GM18520 (cell line): Measurements from ENCODE around the gene CDK14.

Experiments used
- ATAC-seq: cut with Tn5 transposase; IDR thresholded peaks from one replicate; pipeline ENCODE4 v1.9.1; 2021; ENCODE audit not compliant: unreplicated experiment

The CDK14 gene

GRCh38 chr7:91080351-91080750 lies 484.2 kb downstream of the CDK14 start:
- no peak for ATAC-seq

DNA sequence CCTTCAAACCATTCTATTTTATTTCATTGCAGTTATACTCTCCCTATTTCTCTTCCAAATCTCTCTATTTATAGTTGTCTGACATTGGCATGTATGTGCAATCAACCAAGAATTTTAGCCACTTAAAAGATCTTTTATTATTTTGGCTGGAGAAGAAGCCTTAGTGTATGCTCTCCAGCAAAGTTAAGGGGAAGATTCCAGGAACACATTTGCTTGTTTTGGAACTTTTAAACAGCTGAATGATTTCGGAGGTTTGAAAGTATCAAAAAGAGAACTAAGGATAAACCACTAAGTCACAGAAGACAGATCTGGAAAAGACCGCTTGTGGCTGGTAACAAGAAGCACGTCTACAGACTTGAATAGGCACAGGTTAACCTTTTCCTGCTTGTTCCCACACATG lies 485.9 kb downstream of the CDK14 start:
- ATAC-seq = no peak

DNA sequence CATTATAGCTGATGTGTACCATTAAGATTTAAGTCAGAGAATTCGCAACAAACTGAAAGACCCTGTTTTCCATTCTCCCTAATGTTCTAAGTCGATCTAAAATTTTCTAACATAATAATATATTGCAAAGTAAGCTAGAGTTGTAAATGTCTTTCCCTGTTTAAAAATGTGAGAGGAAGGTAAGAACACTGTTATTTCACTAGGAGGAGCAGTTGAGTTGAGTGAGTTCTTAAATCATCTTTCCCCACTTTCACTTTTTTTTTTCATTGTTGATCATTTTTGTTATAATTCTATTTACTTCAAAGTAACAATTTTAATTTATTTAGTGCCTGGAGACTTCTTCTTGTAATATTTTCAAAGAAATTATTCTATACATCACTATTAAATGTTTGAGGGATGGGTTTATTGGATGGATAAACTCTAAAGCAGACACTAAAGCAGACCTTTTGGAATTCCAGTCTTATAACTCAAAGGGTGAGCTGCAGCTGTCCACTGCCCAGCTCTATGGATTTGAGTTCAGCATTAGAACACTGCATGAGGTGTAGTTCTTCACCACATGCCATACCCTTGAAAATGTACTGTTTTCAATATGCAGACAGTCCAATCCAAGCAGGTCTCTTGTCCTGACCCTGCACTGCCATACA lies 486.9 kb downstream of the CDK14 start:
- ATAC-seq = no peak

DNA sequence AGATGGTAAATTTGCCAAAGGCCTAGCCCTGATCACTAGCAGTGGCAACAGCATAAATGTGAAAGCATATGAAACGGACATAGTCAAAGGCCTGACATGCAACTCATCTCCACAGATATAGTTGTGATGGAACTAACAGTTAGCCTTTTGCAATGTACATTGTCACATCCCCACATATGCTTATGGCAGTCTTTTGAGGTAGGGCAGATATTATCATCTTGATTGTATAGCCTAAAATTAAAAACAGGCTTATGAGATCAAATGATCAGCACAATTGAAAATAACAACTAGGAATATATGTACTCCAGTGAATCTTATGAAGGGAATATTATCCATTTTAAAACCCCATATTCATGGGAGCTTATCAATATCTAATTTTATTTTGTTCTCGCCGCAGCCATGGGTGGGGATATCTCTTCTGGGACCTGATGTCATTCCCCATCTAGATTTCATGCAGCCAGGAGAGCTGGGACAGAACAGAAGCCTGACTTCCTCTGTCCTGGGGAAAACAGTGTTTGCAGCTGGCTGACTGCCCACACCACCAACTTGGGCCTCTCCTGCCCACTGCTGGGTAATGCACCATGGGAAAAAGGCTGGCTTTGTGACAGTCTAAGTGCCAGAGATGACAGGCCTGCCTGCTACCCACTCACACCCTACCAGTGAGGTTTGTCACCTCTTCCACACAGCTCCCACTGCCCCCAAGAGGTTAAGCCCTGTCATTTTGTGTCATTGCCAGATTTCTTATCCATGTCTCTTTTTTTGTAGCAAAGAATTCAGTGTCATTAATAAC lies 487.9 kb downstream of the CDK14 start:
- no peak for ATAC-seq

- ATAC-seq = no peak
These were observed 489.1 kb downstream of the CDK14 start for GRCh38 chr7:91085175-91085574.

DNA sequence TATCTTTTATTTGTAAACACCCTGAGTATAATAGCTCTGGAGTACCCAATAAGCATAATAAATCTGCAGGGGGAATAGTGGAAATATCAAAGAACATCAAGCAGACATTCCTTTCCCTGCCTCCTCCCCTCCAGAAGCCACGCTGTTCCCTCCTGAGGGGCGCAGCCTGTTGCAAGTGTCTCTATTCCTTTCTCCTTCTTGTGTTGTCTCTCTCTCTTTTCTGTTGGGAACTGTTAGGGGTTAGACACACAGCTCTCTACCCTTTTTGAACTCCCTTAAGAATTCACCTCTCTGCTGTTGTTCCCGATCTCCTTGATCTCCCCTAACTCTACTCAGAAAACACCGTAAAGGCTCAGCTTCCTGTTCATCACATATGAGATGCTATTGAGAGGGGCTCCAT lies 490.1 kb downstream of the CDK14 start:
- no peak for ATAC-seq

GRCh38 chr7:91088156-91088555 lies 492.0 kb downstream of the CDK14 start:
- ATAC-seq = no peak

DNA sequence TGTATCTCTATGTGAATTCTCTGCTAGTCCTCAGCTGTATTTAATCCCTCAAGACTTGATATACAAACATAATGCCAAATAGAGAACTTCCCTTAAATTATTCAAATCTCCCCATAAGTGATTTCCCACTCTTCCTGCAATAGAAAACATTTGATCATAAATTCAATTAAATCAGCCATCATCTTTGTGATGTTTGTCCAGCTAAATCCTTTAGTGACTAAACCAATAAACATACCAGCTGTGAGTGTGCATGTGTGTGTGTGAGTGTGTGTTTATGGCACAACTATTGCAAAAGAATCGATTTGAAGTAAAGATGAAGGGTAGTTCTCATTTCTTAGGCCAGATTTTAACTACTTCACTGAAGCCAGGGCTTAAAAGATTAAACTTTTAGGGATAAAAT lies 492.6 kb downstream of the CDK14 start:
- ATAC-seq = no peak

GRCh38 chr7:91089382-91089963 lies 493.4 kb downstream of the CDK14 start:
- ATAC-seq = no peak

GRCh38 chr7:91090684-91091083 lies 494.6 kb downstream of the CDK14 start:
- ATAC-seq = no peak

DNA sequence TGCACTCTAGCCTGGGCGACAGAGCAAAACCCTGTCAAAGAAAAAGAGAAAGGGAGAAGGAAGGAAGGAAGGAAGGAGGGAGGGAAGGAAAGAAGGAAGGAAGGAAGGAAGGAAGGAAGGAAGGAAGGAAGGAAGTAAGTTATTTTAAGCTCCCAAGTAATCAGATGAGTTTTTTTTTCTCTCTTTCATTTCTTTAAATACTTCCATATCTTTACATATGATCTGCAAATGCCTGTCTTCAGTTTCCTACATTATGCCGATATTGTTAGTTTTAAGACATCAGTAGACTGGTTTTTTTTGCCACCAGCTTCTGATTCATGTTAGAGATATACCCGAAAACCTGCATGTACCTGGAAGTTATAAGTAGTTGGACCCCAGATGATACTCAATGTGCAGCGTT lies 495.5 kb downstream of the CDK14 start:
- ATAC-seq = no peak

GRCh38 chr7:91093181-91093580 lies 497.1 kb downstream of the CDK14 start:
- ATAC-seq = no peak

GRCh38 chr7:91098566-91098965 lies 502.4 kb downstream of the CDK14 start:
- ATAC-seq = no peak

DNA sequence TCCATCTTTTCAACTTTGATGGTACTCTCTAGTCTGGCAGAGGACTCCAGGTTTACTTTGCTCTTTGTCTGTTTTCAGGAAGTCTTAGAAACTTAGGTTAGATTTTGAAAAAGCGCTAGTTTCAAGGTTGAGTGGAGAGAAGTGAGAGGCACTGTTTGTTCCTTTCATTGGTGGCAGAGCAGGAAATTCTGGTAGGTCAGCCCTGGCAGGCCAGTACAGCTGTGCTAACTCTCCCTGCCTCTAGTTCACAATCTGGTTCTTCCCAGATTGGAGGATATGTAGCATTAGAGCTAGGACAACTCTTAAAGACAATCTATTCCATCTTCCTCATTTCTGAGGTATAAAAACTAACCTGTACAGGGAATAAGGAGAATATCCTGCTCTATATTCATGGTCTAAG lies 507.2 kb downstream of the CDK14 start:
- no peak for ATAC-seq

DNA sequence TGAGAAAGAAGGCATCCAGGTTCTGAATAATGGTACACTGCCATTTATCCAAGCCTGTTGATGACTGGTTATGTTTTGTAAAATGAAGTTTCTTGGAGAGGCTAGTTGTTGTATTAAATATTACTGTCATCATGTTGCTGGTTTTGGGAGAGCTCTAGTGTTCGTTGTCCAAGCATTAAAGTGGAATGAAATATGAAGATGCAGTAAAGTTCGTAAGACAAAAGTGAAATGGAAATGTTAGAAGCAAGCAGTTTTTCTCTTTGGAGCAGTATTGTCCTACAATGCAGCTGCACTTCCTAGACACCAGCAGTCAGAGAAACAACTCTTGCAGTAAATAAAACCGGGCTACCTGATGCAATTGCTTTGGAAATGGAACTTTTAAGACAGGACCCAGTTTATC lies 511.3 kb downstream of the CDK14 start:
- ATAC-seq = no peak

DNA sequence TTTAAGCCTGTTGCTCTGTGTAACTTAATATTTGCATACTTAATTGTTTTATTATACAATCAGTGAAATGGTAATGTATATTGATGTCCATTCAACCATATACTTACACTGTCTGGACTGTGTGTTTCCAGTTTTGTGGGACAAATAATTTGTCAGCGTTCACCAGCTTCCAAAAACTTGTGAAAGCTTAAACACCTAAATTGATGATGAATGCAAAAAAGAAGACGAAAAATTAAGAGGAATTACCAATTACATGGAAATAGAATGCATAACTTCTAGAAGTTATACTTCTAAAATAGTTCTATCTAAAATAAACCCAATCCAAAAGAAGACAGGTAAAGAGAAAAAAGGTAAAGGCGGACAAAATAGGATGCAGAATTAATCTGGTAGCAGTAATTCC lies 513.1 kb downstream of the CDK14 start:
- ATAC-seq = no peak

- ATAC-seq = no peak
These were observed 516.8 kb downstream of the CDK14 start for GRCh38 chr7:91112902-91113341.

- no peak for ATAC-seq
These were observed 518.1 kb downstream of the CDK14 start for GRCh38 chr7:91114232-91114631.

DNA sequence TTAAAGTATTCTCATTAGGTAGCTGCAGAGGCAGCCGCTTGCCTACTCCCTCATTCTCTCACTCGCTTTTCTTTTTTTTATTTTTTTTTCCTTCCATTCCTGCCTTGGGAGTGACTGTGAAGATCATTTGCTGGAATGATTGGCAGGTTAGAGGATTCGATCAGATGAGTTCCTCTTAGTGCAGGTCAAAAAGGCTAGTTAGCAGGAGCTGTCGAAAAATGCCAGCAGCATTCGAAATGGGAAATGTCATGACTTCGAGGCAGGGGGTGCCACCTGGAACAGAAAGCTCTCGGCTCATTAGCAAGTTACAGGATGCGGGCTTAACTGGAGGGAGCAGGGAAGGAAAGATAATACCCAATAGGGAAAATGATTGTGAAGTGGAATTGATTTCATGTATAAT lies 530.6 kb downstream of the CDK14 start:
- no peak for ATAC-seq

GRCh38 chr7:91127325-91127724 lies 531.2 kb downstream of the CDK14 start:
- ATAC-seq = no peak

- ATAC-seq = no peak
These were observed 531.8 kb downstream of the CDK14 start for GRCh38 chr7:91127959-91128358.

GRCh38 chr7:91128683-91129348 lies 532.7 kb downstream of the CDK14 start:
- no peak for ATAC-seq
